ENCODE results near the gene FHL3.

DNA sequence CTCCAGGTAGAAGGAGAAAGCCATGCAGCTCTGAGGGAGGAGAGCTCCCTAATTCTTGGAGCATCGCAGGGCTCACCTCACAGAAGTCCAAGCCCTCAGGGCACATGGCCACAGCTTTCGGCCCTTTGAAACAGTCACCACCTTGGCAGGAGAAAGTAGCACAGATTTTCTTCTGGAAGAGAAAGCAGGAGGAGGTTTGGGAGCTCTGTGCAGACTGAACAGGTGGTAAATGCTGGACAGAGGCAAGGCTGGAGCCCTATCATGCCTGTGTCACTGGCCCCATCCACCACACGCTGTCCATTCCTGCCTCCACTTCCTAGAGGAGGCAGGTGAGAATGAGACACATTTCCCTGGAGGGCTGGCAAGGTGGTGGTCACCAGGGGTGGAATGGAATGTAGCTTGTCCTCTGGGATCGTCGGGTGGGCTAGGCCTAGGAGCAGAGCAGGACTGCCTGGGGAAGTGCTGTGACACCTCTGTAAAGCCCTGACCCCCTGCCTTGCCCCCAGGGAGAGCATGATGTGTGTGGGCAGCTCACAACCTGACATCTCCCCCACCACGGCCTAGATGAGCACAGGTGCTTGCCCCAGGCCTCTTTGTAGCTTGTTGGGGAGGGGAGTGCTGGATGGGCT, 55.7 kb downstream of the FHL3 start:
- TF ChIP-seq CTCF (IDR thresholded peaks at IDR 0.05; ENCODE audit: low read depth, low read length, missing input control) (no peak), FOXA1 (IDR thresholded peaks at IDR 0.05) (no peak), SP1 (IDR thresholded peaks at IDR 0.05) (no peak), RAD21 (IDR thresholded peaks at IDR 0.05) (no peak)
